Karpas-422 (cell line): ENCODE results near the gene OXGR1. TPM values are rescaled to one million over a fixed set of nuclear protein-coding genes. Genes with fewer than 3 reads are reported as not detected.

Experiments
- DNase-seq: peaks from one replicate; pipeline ENCODE4 v3.0.0-alpha.2; 2015
- H2AFZ ChIP-seq: fragments of 200-600 bp; sonication (generic); 2 replicates; pipeline ENCODE4 v1.6.1; 2014; ENCODE audit warnings: antibody characterized with exemption, low read length, mixed read lengths
- H3K27ac ChIP-seq: fragments of 200-600 bp; sonication (generic); 2 replicates; pipeline ENCODE4 v1.5.1; 2014; ENCODE audit warnings: mild to moderate bottlenecking, low read length, moderate library complexity
- H3K27me3 ChIP-seq: fragments of 200-600 bp; sonication (generic); 2 replicates; pipeline ENCODE4 v1.6.1; 2014; ENCODE audit warnings: low read length, mixed read lengths
- H3K36me3 ChIP-seq: fragments of 200-600 bp; sonication (generic); 2 replicates; pipeline ENCODE4 v1.6.1; 2014; ENCODE audit warnings: low read length, mixed read lengths; ENCODE audit not compliant: insufficient read depth
- H3K4me1 ChIP-seq: fragments of 200-600 bp; sonication (generic); 2 replicates; pipeline ENCODE4 v1.6.1; 2014; ENCODE audit warnings: mild to moderate bottlenecking, low read length, mixed read lengths
- H3K4me2 ChIP-seq: fragments of 200-600 bp; sonication (generic); 2 replicates; pipeline ENCODE4 v1.6.1; 2014; ENCODE audit warnings: low read length, low read depth, mild to moderate bottlenecking; ENCODE audit not compliant: poor library complexity, severe bottlenecking
- H3K4me3 ChIP-seq: fragments of 200-600 bp; sonication (generic); 2 replicates; pipeline ENCODE4 v1.5.1; 2014; ENCODE audit warnings: mild to moderate bottlenecking, antibody characterized with exemption, low read length, mixed read lengths
- H3K79me2 ChIP-seq: fragments of 200-600 bp; sonication (generic); 2 replicates; pipeline ENCODE4 v1.6.1; 2014; ENCODE audit warnings: mild to moderate bottlenecking, low read length, mixed read lengths
- H3K9ac ChIP-seq: fragments of 200-600 bp; sonication (generic); 2 replicates; pipeline ENCODE4 v1.6.0; 2014; ENCODE audit warnings: low read length
- H3K9me2 ChIP-seq: fragments of 200-600 bp; sonication (generic), shearing (Covaris generic); replicated peaks from 2 replicates; pipeline ENCODE4 v1.6.0; 2014; ENCODE audit warnings: mild to moderate bottlenecking, low read length, moderate library complexity; ENCODE audit not compliant: insufficient read depth
- H3K9me3 ChIP-seq: fragments of 300-700, 200-600 bp; sonication (generic); 2 replicates; pipeline ENCODE4 v1.6.1; 2014; ENCODE audit warnings: low read length, mixed read lengths
- H4K20me1 ChIP-seq: fragments of 200-600 bp; sonication (generic); 2 replicates; pipeline ENCODE4 v1.6.1; 2014; ENCODE audit warnings: mild to moderate bottlenecking, antibody characterized with exemption, low read length, low read depth; ENCODE audit not compliant: insufficient read depth
- total RNA-seq: library from RNA; depleted of rRNA; stranded (reverse); fragments of >200 nt; shearing (Covaris generic); gene quantifications from 2 replicates; pipeline ENCODE4 v1.2.3, GENCODE V29; 2014; ENCODE audit warnings: low replicate concordance

The OXGR1 gene
- total RNA-seq, 1 experiment from 2014 or later: not detected

DNA sequence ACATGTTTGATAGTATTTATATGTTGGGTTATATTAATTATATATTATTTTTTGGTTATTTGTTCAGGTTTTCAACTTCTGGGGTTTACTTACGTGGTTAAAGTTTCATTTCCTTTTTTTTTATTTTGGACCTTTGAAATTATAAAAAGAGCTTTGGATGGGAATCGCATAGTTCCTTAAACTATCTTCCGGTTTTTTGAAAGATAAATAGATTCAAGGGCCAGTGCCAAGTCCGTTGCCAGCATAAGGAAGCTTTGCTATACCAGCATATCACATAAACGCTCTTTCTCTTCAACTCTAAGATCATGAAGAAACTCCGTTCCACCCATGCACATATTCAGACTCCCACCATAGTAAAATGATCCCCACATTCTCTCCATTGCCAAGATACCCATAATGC, 7.4 kb upstream of the OXGR1 start:
- Histone ChIP-seq H3K4me2 (no peak overlapping the region), H3K79me2 (no peaks in the 10 kb centered on the region), H4K20me1 (no peaks in the 10 kb centered on the region), H3K9me3 (no peaks in the 10 kb centered on the region), H3K9ac (no peak overlapping the region), H3K9me2 (no peaks in the 10 kb centered on the region), H3K4me1 (no peaks in the 10 kb centered on the region), H3K27me3 (no peaks in the 10 kb centered on the region), H3K36me3 (no peaks in the 10 kb centered on the region), H3K27ac (no peak overlapping the region), H2AFZ (no peak overlapping the region), H3K4me3 (no peak overlapping the region)
- DNase-seq: no peak

- H3K79me2 ChIP-seq: no peaks in the 10 kb centered on the region
- no peak overlapping the region for H2AFZ ChIP-seq
- H3K27me3 ChIP-seq: no peaks in the 10 kb centered on the region
- H3K9me2 ChIP-seq: no peaks in the 10 kb centered on the region
- H3K9me3 ChIP-seq: no peaks in the 10 kb centered on the region
- H3K4me2 ChIP-seq: no peak overlapping the region
- H3K9ac ChIP-seq: no peak overlapping the region
- no peak for DNase-seq
- H3K4me3 ChIP-seq: no peak overlapping the region
- H3K4me1 ChIP-seq: no peaks in the 10 kb centered on the region
- H4K20me1 ChIP-seq: no peaks in the 10 kb centered on the region
- no peaks in the 10 kb centered on the region for H3K36me3 ChIP-seq
- no peak overlapping the region for H3K27ac ChIP-seq
These were observed 6.1 kb upstream of the OXGR1 start for GRCh38 chr13:97000295-97000925.

DNA sequence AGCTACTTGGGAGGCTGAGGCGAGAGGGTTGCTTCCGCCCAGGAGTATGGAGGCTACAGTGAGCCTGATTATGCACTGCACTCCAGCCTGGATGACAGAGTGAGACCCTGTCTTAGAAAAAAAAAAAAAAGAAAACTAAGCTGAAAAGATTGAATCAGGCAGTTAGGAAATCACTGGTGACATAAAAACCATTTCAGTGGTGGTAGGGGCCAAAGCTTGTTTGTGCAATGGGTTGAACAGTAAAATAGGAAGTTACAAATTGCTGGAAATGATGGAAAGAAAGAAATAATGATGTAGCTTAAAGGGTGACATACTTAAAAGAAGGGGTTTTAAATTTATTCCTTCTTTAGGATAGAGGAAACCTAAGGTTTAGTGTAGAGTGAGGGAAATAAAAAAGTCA, 4.8 kb upstream of the OXGR1 start:
- H3K36me3 ChIP-seq: no peaks in the 10 kb centered on the region
- H3K9me2 ChIP-seq: no peaks in the 10 kb centered on the region
- H4K20me1 ChIP-seq: no peaks in the 10 kb centered on the region
- H3K4me3 ChIP-seq: no peak overlapping the region
- no peaks in the 10 kb centered on the region for H3K9me3 ChIP-seq
- no peaks in the 10 kb centered on the region for H3K4me1 ChIP-seq
- no peak overlapping the region for H3K27ac ChIP-seq
- no peak overlapping the region for H2AFZ ChIP-seq
- H3K9ac ChIP-seq: no peak overlapping the region
- H3K79me2 ChIP-seq: no peaks in the 10 kb centered on the region
- DNase-seq: no peak
- H3K27me3 ChIP-seq: no peaks in the 10 kb centered on the region
- H3K4me2 ChIP-seq: no peak overlapping the region

- H3K4me1 ChIP-seq: no peaks in the 10 kb centered on the region
- DNase-seq: no peak
These were observed 3.8 kb upstream of the OXGR1 start for GRCh38 chr13:96998051-96998450.

DNA sequence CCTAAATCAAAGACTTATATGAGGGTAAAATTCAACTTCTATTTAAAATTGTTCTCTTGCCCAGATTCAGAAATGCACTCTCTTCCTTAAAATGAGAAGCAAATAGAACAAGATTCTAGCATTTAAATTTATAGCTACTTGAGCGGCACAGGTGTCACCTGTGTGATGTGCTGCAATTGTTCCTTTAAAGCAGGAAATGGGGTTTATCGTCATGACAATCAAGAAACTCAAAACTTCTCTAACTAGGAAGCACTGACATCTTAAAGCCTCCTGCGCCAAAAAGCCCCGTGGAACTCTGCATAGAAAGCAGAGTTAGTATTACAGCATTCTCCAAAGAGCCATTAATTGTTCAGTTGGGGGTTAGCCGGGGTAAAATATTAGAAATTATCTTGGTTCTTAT, 2.6 kb upstream of the OXGR1 start:
- Histone ChIP-seq H3K9ac (no peak overlapping the region), H4K20me1 (no peaks in the 10 kb centered on the region), H3K27ac (no peak overlapping the region), H3K79me2 (no peaks in the 10 kb centered on the region), H3K4me2 (no peak overlapping the region), H3K9me3 (no peaks in the 10 kb centered on the region), H3K9me2 (no peaks in the 10 kb centered on the region), H3K36me3 (no peaks in the 10 kb centered on the region), H2AFZ (no peak overlapping the region), H3K27me3 (no peaks in the 10 kb centered on the region), H3K4me3 (no peak overlapping the region), H3K4me1 (no peaks in the 10 kb centered on the region)
- DNase-seq: no peak

More at GRCh38 chr13:96998051-96998450, 3.8 kb upstream of the OXGR1 start:
- H3K27me3 ChIP-seq: no peaks in the 10 kb centered on the region
- no peaks in the 10 kb centered on the region for H3K79me2 ChIP-seq
- H3K9ac ChIP-seq: no peak overlapping the region
- no peaks in the 10 kb centered on the region for H3K9me3 ChIP-seq
- no peaks in the 10 kb centered on the region for H3K9me2 ChIP-seq
- no peak overlapping the region for H3K4me2 ChIP-seq
- H3K36me3 ChIP-seq: no peaks in the 10 kb centered on the region
- H4K20me1 ChIP-seq: no peaks in the 10 kb centered on the region
- H3K27ac ChIP-seq: no peak overlapping the region
- H3K4me3 ChIP-seq: no peak overlapping the region
- H2AFZ ChIP-seq: no peak overlapping the region

- DNase-seq: no peak
- Histone ChIP-seq H3K4me3 (no peak overlapping the region), H2AFZ (no peak overlapping the region), H3K27ac (no peak overlapping the region), H4K20me1 (no peaks in the 10 kb centered on the region), H3K9ac (no peak overlapping the region), H3K27me3 (no peaks in the 10 kb centered on the region), H3K4me1 (no peaks in the 10 kb centered on the region), H3K9me3 (no peaks in the 10 kb centered on the region), H3K36me3 (no peaks in the 10 kb centered on the region), H3K79me2 (no peaks in the 10 kb centered on the region), H3K4me2 (no peak overlapping the region), H3K9me2 (no peaks in the 10 kb centered on the region)
These were observed 1.8 kb upstream of the OXGR1 start for GRCh38 chr13:96996107-96996506.

GRCh38 chr13:96994858-96995243, 575 bp upstream of the OXGR1 start:
- Histone ChIP-seq H3K36me3 (no peaks in the 10 kb centered on the region), H3K4me2 (no peak overlapping the region), H3K79me2 (no peaks in the 10 kb centered on the region), H3K4me3 (no peak overlapping the region), H4K20me1 (no peaks in the 10 kb centered on the region), H3K9ac (no peak overlapping the region), H3K4me1 (no peaks in the 10 kb centered on the region), H2AFZ (no peak overlapping the region), H3K9me2 (no peaks in the 10 kb centered on the region), H3K27ac (no peak overlapping the region), H3K9me3 (no peaks in the 10 kb centered on the region), H3K27me3 (no peaks in the 10 kb centered on the region)
- DNase-seq: no peak

DNA sequence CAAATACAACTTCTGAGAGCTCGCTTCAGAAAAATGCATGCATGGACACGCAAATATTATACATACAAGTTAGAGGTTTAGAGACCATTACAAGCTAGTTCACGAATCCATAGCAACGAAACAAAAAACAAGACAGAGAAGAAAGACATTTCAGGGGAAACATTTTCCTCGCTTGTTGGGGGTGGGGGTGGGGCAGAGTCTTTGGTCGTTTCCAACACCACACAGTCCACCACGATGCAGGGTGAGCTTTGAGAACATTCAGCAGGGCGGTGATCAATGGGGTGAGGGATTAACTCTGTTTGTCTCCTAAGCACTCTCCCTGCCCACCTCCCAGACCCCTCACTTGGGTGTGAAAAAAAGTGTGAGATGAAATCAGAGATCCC, 651 bp downstream of the OXGR1 start:
- H3K4me2 ChIP-seq: no peak overlapping the region
- H3K79me2 ChIP-seq: no peaks in the 10 kb centered on the region
- no peaks in the 10 kb centered on the region for H3K4me1 ChIP-seq
- H3K9me2 ChIP-seq: no peaks in the 10 kb centered on the region
- no peaks in the 10 kb centered on the region for H3K27me3 ChIP-seq
- H3K9ac ChIP-seq: no peak overlapping the region
- H2AFZ ChIP-seq: no peak overlapping the region
- no peak for DNase-seq
- no peaks in the 10 kb centered on the region for H3K36me3 ChIP-seq
- H4K20me1 ChIP-seq: no peaks in the 10 kb centered on the region
- H3K4me3 ChIP-seq: no peak overlapping the region
- H3K27ac ChIP-seq: no peak overlapping the region
- no peaks in the 10 kb centered on the region for H3K9me3 ChIP-seq

DNA sequence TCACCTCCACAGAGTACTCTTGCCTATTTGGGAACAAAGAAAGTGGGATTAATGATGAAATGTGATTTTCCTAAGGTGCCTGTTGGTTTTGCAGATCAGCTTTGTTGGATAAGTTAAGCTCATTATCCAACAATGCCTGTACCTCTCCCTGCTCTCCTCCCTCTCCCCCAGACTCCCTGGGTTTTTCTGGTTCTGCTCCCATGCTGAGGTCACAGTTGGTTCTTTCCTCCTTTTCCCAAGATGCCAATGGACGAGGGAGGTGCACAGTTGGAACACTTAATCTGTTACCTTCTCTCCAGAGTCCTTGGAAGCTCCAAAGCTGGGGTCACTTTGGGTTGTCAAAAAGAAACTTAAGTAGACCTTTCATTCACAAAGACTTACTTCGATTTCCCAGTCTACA, 1.6 kb downstream of the OXGR1 start:
- no peak overlapping the region for H3K4me2 ChIP-seq
- H2AFZ ChIP-seq: no peak overlapping the region
- H3K4me1 ChIP-seq: no peaks in the 10 kb centered on the region
- no peaks in the 10 kb centered on the region for H3K9me3 ChIP-seq
- no peak overlapping the region for H3K4me3 ChIP-seq
- H3K9me2 ChIP-seq: no peaks in the 10 kb centered on the region
- no peak for DNase-seq
- no peaks in the 10 kb centered on the region for H3K79me2 ChIP-seq
- H3K36me3 ChIP-seq: no peaks in the 10 kb centered on the region
- H4K20me1 ChIP-seq: no peaks in the 10 kb centered on the region
- no peak overlapping the region for H3K27ac ChIP-seq
- H3K27me3 ChIP-seq: no peaks in the 10 kb centered on the region
- no peak overlapping the region for H3K9ac ChIP-seq
